Activated CD8-positive, alpha-beta memory T cell treated with anti-CD3 and anti-CD28 coated beads, Interleukin-2, amount 50 U/mL, for 24 hours (primary cell): ENCODE results near the gene SP8.

Experiments
- DNase-seq: peaks from one replicate; pipeline ENCODE4 v3.0.0-alpha.2; 2020; ENCODE audit errors: extremely low read depth

The SP8 gene

GRCh38 chr7:20794676-20795075 lies 8.0 kb upstream of the SP8 start:
- no peak for DNase-seq

GRCh38 chr7:20793694-20794394 lies 7.2 kb upstream of the SP8 start:
- DNase-seq, result no peak

- no peak for DNase-seq
Measured at GRCh38 chr7:20793248-20793647, 6.6 kb upstream of the SP8 start.

- DNase-seq, result no peak
Measured at GRCh38 chr7:20791538-20792434, 5.1 kb upstream of the SP8 start.

- no peak for DNase-seq
Measured at GRCh38 chr7:20790375-20790774, 3.7 kb upstream of the SP8 start.

GRCh38 chr7:20788420-20788990 lies 1.8 kb upstream of the SP8 start:
- DNase-seq, result no peak

- no peak for DNase-seq
Measured at GRCh38 chr7:20787660-20788419, 1.2 kb upstream of the SP8 start.

- DNase-seq, result no peak
Measured at GRCh38 chr7:20786421-20786778, 286 bp downstream of the SP8 start.

- no peak for DNase-seq
Measured at GRCh38 chr7:20786049-20786412, 655 bp downstream of the SP8 start.

GRCh38 chr7:20785157-20786048 lies 1.3 kb downstream of the SP8 start:
- no peak for DNase-seq

GRCh38 chr7:20784388-20785156 lies 2.1 kb downstream of the SP8 start:
- no peak for DNase-seq

- no peak for DNase-seq
Measured at GRCh38 chr7:20783700-20784387, 2.8 kb downstream of the SP8 start.

- DNase-seq, result no peak
Measured at GRCh38 chr7:20783125-20783699, 3.5 kb downstream of the SP8 start.

- no peak for DNase-seq
Measured at GRCh38 chr7:20779041-20779440, 7.6 kb downstream of the SP8 start.

- no peak for DNase-seq
Measured at GRCh38 chr7:20778063-20778721, 8.5 kb downstream of the SP8 start.

- no peak for DNase-seq
Measured at GRCh38 chr7:20777377-20778062, 9.2 kb downstream of the SP8 start.

- no peak for DNase-seq
Measured at GRCh38 chr7:20776942-20777341, 9.7 kb downstream of the SP8 start.

- DNase-seq, result no peak
Measured at GRCh38 chr7:20776214-20776911, 10.3 kb downstream of the SP8 start.
